GM23338 (cell line): ENCODE data around the gene SSH2. TPM values are rescaled to one million over a fixed set of nuclear protein-coding genes. Genes with fewer than 3 reads are reported as not detected.

Experiments
- ATAC-seq: fragments of 200-7000 bp; cut with Tn5 transposase; 3 replicates; pipeline ENCODE4 v1.9.1; 2020
- DNase-seq: peaks from one replicate; pipeline ENCODE4 v3.0.0-alpha.2; 2015; ENCODE audit warnings: low spot score
- H2AFZ ChIP-seq: fragments of 200-600 bp; sonication (generic); 2 replicates; pipeline ENCODE4 v1.8.0; 2016; ENCODE audit warnings: antibody characterized with exemption, mild to moderate bottlenecking, moderate library complexity
- H3F3A ChIP-seq: fragments of 200-600 bp; sonication (generic); replicated peaks from 2 replicates; pipeline ENCODE4 v1.8.0; 2017; ENCODE audit warnings: antibody characterized with exemption, mixed run types, low read depth
- H3K27ac ChIP-seq: fragments of 200-600 bp; sonication (generic); 2 replicates; pipeline ENCODE4 v1.6.1; 2016; ENCODE audit warnings: low read depth
- H3K27me3 ChIP-seq: fragments of 200-600 bp; sonication (generic); 2 replicates; pipeline ENCODE4 v1.8.0; 2016; ENCODE audit warnings: mild to moderate bottlenecking, mixed run types, moderate library complexity; ENCODE audit not compliant: insufficient read depth
- H3K36me3 ChIP-seq: fragments of 200-600 bp; sonication (generic); 2 replicates; pipeline ENCODE4 v1.8.0; 2016; ENCODE audit warnings: mild to moderate bottlenecking; ENCODE audit not compliant: insufficient read depth
- H3K4me1 ChIP-seq: fragments of 200-600 bp; sonication (generic); 2 replicates; pipeline ENCODE4 v1.8.0; 2016; ENCODE audit warnings: mild to moderate bottlenecking, moderate library complexity; ENCODE audit not compliant: insufficient read depth
- H3K4me2 ChIP-seq: fragments of 200-600 bp; sonication (generic); 2 replicates; pipeline ENCODE4 v1.7.1; 2017; ENCODE audit warnings: mixed run types
- H3K4me3 ChIP-seq: fragments of 200-600 bp; sonication (generic); 2 replicates; pipeline ENCODE4 v1.6.1; 2016; ENCODE audit warnings: mixed run types
- H3K79me2 ChIP-seq: fragments of 200-600 bp; sonication (generic); replicated peaks from 2 replicates; pipeline ENCODE4 v1.8.0; 2017; ENCODE audit warnings: mild to moderate bottlenecking; ENCODE audit not compliant: insufficient read depth
- H3K9me2 ChIP-seq: fragments of 200-600 bp; sonication (generic); 2 replicates; pipeline ENCODE4 v1.8.0; 2017; ENCODE audit not compliant: insufficient read depth
- H4K20me1 ChIP-seq: fragments of 200-600 bp; sonication (generic); replicated peaks from 2 replicates; pipeline ENCODE4 v1.8.0; 2017; ENCODE audit warnings: mild to moderate bottlenecking; ENCODE audit not compliant: insufficient read depth
- H3K27ac Mint-ChIP-seq: 2 replicates; pipeline ENCODE4 v1.8.0; 2020; ENCODE audit warnings: inconsistent platforms, mild to moderate bottlenecking, moderate library complexity, mixed read lengths
- H3K27me3 Mint-ChIP-seq: 3 replicates; pipeline ENCODE4 v1.8.0; 2022; ENCODE audit warnings: low read depth, mild to moderate bottlenecking, moderate library complexity, mixed read lengths, inconsistent platforms; ENCODE audit not compliant: insufficient read depth, poor library complexity
- H3K36me3 Mint-ChIP-seq: 3 replicates; pipeline ENCODE4 v1.8.0; 2021; ENCODE audit warnings: low read depth, mild to moderate bottlenecking, inconsistent platforms, moderate library complexity, mixed read lengths
- H3K4me1 Mint-ChIP-seq: 3 replicates; pipeline ENCODE4 v1.8.0; 2020; ENCODE audit warnings: mild to moderate bottlenecking, inconsistent platforms, mixed read lengths
- H3K4me3 Mint-ChIP-seq: 3 replicates; pipeline ENCODE4 v1.8.0; 2021; ENCODE audit warnings: moderate library complexity, mild to moderate bottlenecking, inconsistent platforms, mixed read lengths
- H3K9me3 Mint-ChIP-seq: 3 replicates; pipeline ENCODE4 v1.8.0; 2020; ENCODE audit warnings: moderate library complexity, mild to moderate bottlenecking, inconsistent platforms, mixed read lengths
- ETS1 ChIP-seq: IDR thresholded peaks from 2 replicates; pipeline ENCODE4 v1.6.1; 2016; ENCODE audit warnings: antibody characterized with exemption
- ZNF462 ChIP-seq: fragments of 250-450 bp; sonication (Bioruptor Pico); IDR thresholded peaks from 2 replicates; pipeline ENCODE4 v1.5.0; 2020; ENCODE audit warnings: mild to moderate bottlenecking, moderate library complexity
- polyA plus RNA-seq: library from polyadenylated mRNA; unstranded; fragments of >200 nt; fragmentation: Nextera tagmentation; extraction: Ambion mirVana; gene quantifications from 2 replicates; pipeline ENCODE4 v1.2.1, GENCODE V29; 2016
- total RNA-seq: library from RNA; depleted of rRNA; stranded (reverse); fragments of >200 nt; shearing (Covaris generic); gene quantifications from 2 replicates; pipeline ENCODE4 v1.2.3, GENCODE V29; 2014

SSH2 gene
- total and polyA plus RNA-seq, 2 experiments from 2014 or later = 9.9 to 12.1 TPM

- no peak for TF ChIP-seq ZNF462 (CRISPR knock-in tag)
Measured at GRCh38 chr17:29607557-29608195, 322.4 kb downstream of the SSH2 start (continued).

- H3K4me3 ChIP-seq = no peak overlapping the region
- H3K4me1 ChIP-seq = peaks cover 8% of the 10 kb centered on the region; the same call in 1 of the 2 replicates
- Mint-ChIP-seq H3K9me3 (no peaks in the 10 kb centered on the region), H3K4me1 (peaks cover 11% of the 10 kb centered on the region), H3K36me3 (no peaks in the 10 kb centered on the region), H3K4me3 (no peak overlapping the region), H3K27me3 (peaks cover 11% of the 10 kb centered on the region), H3K27ac (no peak overlapping the region)
- no peak for TF ChIP-seq ETS1
- H3K79me2 ChIP-seq = peaks cover 56% of the 10 kb centered on the region
- H3K4me2 ChIP-seq = no peak overlapping the region
- no peaks in the 10 kb centered on the region for H3K27me3 ChIP-seq
- DNase-seq (no peak), ATAC-seq (no peak)
- H3K36me3 ChIP-seq = no peaks in the 10 kb centered on the region; the same call in 1 of the 2 replicates
- H3K27ac ChIP-seq = no peak overlapping the region
- no peaks in the 10 kb centered on the region for H3K9me2 ChIP-seq
- H4K20me1 ChIP-seq = peaks cover 15% of the 10 kb centered on the region; the same call in 1 of the 2 replicates
- H3F3A ChIP-seq = no peaks in the 10 kb centered on the region
- no peak overlapping the region for H2AFZ ChIP-seq
Measured at GRCh38 chr17:29603109-29603674, 326.8 kb downstream of the SSH2 start.
